Left hindlimb (tissue), 1 donor: ENCODE results near the gene ACTN4.

Experiments used
- DNase-seq: peaks from one replicate; pipeline ENCODE4 v3.0.0-alpha.2; 2018

ACTN4 gene

GRCh38 chr19:38662537-38663155 lies 15.2 kb downstream of the ACTN4 start:
- DNase-seq = no peak

GRCh38 chr19:38663156-38663651 lies 15.8 kb downstream of the ACTN4 start:
- DNase-seq = no peak

GRCh38 chr19:38663957-38664502 lies 16.6 kb downstream of the ACTN4 start:
- DNase-seq = no peak

- no peak for DNase-seq
Measured at GRCh38 chr19:38664503-38665211, 17.2 kb downstream of the ACTN4 start.

GRCh38 chr19:38665219-38665931 lies 17.9 kb downstream of the ACTN4 start:
- DNase-seq = no peak

- DNase-seq = peak; percentile 78
Measured at GRCh38 chr19:38665950-38666662, 18.7 kb downstream of the ACTN4 start.

- peak; percentile 83 for DNase-seq
Measured at GRCh38 chr19:38666663-38667511, 19.4 kb downstream of the ACTN4 start.

- no peak for DNase-seq
Measured at GRCh38 chr19:38667661-38668171, 20.3 kb downstream of the ACTN4 start.

GRCh38 chr19:38669552-38669951 lies 22.1 kb downstream of the ACTN4 start:
- no peak for DNase-seq

GRCh38 chr19:38670921-38671398 lies 23.5 kb downstream of the ACTN4 start:
- no peak for DNase-seq

GRCh38 chr19:38671654-38672053 lies 24.2 kb downstream of the ACTN4 start:
- no peak for DNase-seq

GRCh38 chr19:38673030-38673429 lies 25.6 kb downstream of the ACTN4 start:
- DNase-seq = no peak

GRCh38 chr19:38674388-38675171 lies 27.1 kb downstream of the ACTN4 start:
- DNase-seq = no peak

GRCh38 chr19:38675611-38676010 lies 28.2 kb downstream of the ACTN4 start:
- no peak for DNase-seq

- peak; percentile 61 for DNase-seq
Measured at GRCh38 chr19:38676023-38676877, 28.8 kb downstream of the ACTN4 start.

GRCh38 chr19:38676878-38677646 lies 29.6 kb downstream of the ACTN4 start:
- DNase-seq = no peak

GRCh38 chr19:38678217-38678890 lies 30.9 kb downstream of the ACTN4 start:
- DNase-seq = no peak

GRCh38 chr19:38678891-38679494 lies 31.5 kb downstream of the ACTN4 start:
- no peak for DNase-seq
